Measurements from ENCODE around the gene MCUR1. TPM values are rescaled to one million over a fixed set of nuclear protein-coding genes. Genes with fewer than 3 reads are reported as not detected.

MCUR1 gene
- total RNA-seq, 1 experiment from 2014 or later: 28.6 TPM

GRCh38 chr6:13814938-13815575 lies 700 bp upstream of the MCUR1 start:
- H3K27ac ChIP-seq (ENCODE audit: low read length): peak overlapping the region; percentile 42
- H2AFZ ChIP-seq (ENCODE audit: low read length): peak overlapping the region; percentile 88
- H3F3A ChIP-seq (ENCODE audit: low read length, unreplicated experiment): no peaks in the 10 kb centered on the region
- H3K9ac ChIP-seq (ENCODE audit: low read length): peak overlapping the region; percentile 73
- H3K36me3 ChIP-seq (ENCODE audit: low read depth, low read length): no peaks in the 10 kb centered on the region
- H3K79me2 ChIP-seq (ENCODE audit: low read length): peaks cover 36% of the 10 kb centered on the region
- BruUV-seq (replicated peaks): TSS peak; percentile 92
- H3K4me2 ChIP-seq (ENCODE audit: low read length): peak overlapping the region; percentile 87
- no peaks in the 10 kb centered on the region for H3K9me2 ChIP-seq (replicated peaks; ENCODE audit: low read length)
- peak overlapping the region; percentile 86 for H3K4me3 ChIP-seq (ENCODE audit: low read length)
- H4K20me1 ChIP-seq (ENCODE audit: low read length): peaks cover 5% of the 10 kb centered on the region; the same call in 1 of the 2 replicates
- TF ChIP-seq EZH2 (IDR thresholded peaks at IDR 0.05; ENCODE audit: low read length, unreplicated experiment) (no peak), CTCF (conservative IDR thresholded peaks at IDR 0.05; ENCODE audit: low read depth, low read length) (no peak), EZH2phosphoT487 (IDR thresholded peaks at IDR 0.05; ENCODE audit: borderline replicate concordance, low read length) (no peak)
- no peak for ATAC-seq
- ChIA-PET CTCF (interaction anchor here (0.5 kb wide), 1 partner anchor 20 kb away, joined by 3 read pairs; no protein-coding TSS in a partner anchor), POLR2A (ENCODE audit: unreplicated experiment) (interaction anchor here (0.7 kb wide), 1 partner anchor 332 kb away, joined by 3 read pairs; no protein-coding TSS in a partner anchor)
- no peaks in the 10 kb centered on the region for H3K27me3 ChIP-seq (ENCODE audit: low read length)
- H3K4me1 ChIP-seq (ENCODE audit: insufficient read depth, low read length): peaks cover 18% of the 10 kb centered on the region
- peak; percentile 33 for DNase-seq
- H3K9me3 ChIP-seq (ENCODE audit: low read length): no peaks in the 10 kb centered on the region
- intact Hi-C loops (cut with micrococcal nuclease): loop anchor here (5.0 kb wide), 2 partner anchors 103 to 252 kb away; partner anchors contain the start of gene RANBP9

GRCh38 chr6:13813621-13814175 lies 659 bp downstream of the MCUR1 start:
- Histone ChIP-seq H3K9ac (ENCODE audit: low read length) (peak overlapping the region; percentile 73), H3K4me2 (ENCODE audit: low read length) (peak overlapping the region; percentile 87), H3K4me1 (ENCODE audit: insufficient read depth, low read length) (peaks cover 18% of the 10 kb centered on the region), H3K27me3 (ENCODE audit: low read length) (no peaks in the 10 kb centered on the region), H3K79me2 (ENCODE audit: low read length) (peaks cover 47% of the 10 kb centered on the region), H2AFZ (ENCODE audit: low read length) (peak overlapping the region; percentile 81), H4K20me1 (ENCODE audit: low read length) (peaks cover 5% of the 10 kb centered on the region; the same call in 1 of the 2 replicates), H3F3A (ENCODE audit: low read length, unreplicated experiment) (no peaks in the 10 kb centered on the region), H3K36me3 (ENCODE audit: low read depth, low read length) (no peaks in the 10 kb centered on the region), H3K27ac (ENCODE audit: low read length) (peak overlapping the region; percentile 44), H3K4me3 (ENCODE audit: low read length) (peak overlapping the region; percentile 86), H3K9me3 (ENCODE audit: low read length) (no peaks in the 10 kb centered on the region), H3K9me2 (replicated peaks; ENCODE audit: low read length) (no peaks in the 10 kb centered on the region)
- ATAC-seq (peak; percentile 56), DNase-seq (peak; percentile 69)
- BruUV-seq (replicated peaks): no TSS peak
- intact Hi-C loops (cut with micrococcal nuclease): loop anchor here (5.0 kb wide), 2 partner anchors 101 to 254 kb away; partner anchors contain the start of gene RANBP9
- ChIA-PET POLR2A (ENCODE audit: unreplicated experiment) (interaction anchor here (0.7 kb wide), 1 partner anchor 326 kb away, joined by 4 read pairs; no protein-coding TSS in a partner anchor), CTCF (no interaction called here)
- TF ChIP-seq CTCF (conservative IDR thresholded peaks at IDR 0.05; ENCODE audit: low read depth, low read length) (no peak), EZH2 (IDR thresholded peaks at IDR 0.05; ENCODE audit: low read length, unreplicated experiment) (no peak), EZH2phosphoT487 (IDR thresholded peaks at IDR 0.05; ENCODE audit: borderline replicate concordance, low read length) (no peak)

All from PC-3 (cell line).